B cell (primary cell): ENCODE results near the gene ST8SIA3. TPM values are rescaled to one million over a fixed set of nuclear protein-coding genes. Genes with fewer than 3 reads are reported as not detected.

Experiments
- ATAC-seq: fragments of 200-7000 bp; cut with Tn5 transposase; one replicate; pipeline ENCODE4 v1.10.0; 2021; ENCODE audit warnings: low read depth, mild to moderate bottlenecking, moderate number of reproducible peaks, moderate library complexity
- CTCF ChIA-PET: fragments of 350-600 bp; sonication (Branson Sonifier 250); formaldehyde crosslinking; loops from one replicate; lab custom pipeline; 2021; ENCODE audit warnings: antibody characterized with exemption, inconsistent platforms; lab: Charles Lee
- POLR2A ChIA-PET: fragments of 350-600 bp; sonication (Branson Sonifier 250); formaldehyde crosslinking; loops from one replicate; lab custom pipeline; 2021; ENCODE audit warnings: antibody characterized with exemption; lab: Charles Lee
- DNase-seq: peaks from one replicate; pipeline ENCODE4 v3.0.0; 2013
- H2AFZ ChIP-seq: 2 replicates; pipeline ENCODE4 v1.6.1; 2012; ENCODE audit warnings: mild to moderate bottlenecking, low read depth, low read length; ENCODE audit not compliant: insufficient read depth, poor library complexity, severe bottlenecking
- H3K27ac ChIP-seq, 2 donors: 1 replicate in 1 of 2; 2 replicates in 1 of 2; pipeline ENCODE4 v1.5.1; 2012 to 2013; ENCODE audit warnings: low read length in 2 of 2, mild to moderate bottlenecking in 2 of 2, moderate library complexity in 1 of 2
- H3K27me3 ChIP-seq, 4 experiments: fragments of 200-600 bp in 1 of 4; sonication (generic) in 1 of 4; replicated peaks in 1 of 4; 1 replicate in 2 of 4; 2 replicates in 2 of 4; pipeline versions ENCODE4 v1.6.1 to v1.7.0; 2013 to 2016; ENCODE audit warnings: low read length in 3 of 4, mild to moderate bottlenecking in 2 of 4, mixed read lengths in 1 of 4, moderate library complexity in 1 of 4; ENCODE audit not compliant: insufficient read depth in 4 of 4, control insufficient read depth in 3 of 4; ENCODE audit errors: control extremely low read depth in 1 of 4
- H3K36me3 ChIP-seq, 2 experiments: replicated peaks in 1 of 2; 1 replicate in 1 of 2; 2 replicates in 1 of 2; pipeline versions ENCODE4 v1.6.1 to v1.7.1; 2013; ENCODE audit warnings: low read length in 1 of 2; ENCODE audit not compliant: insufficient read depth in 2 of 2, control insufficient read depth in 1 of 2; ENCODE audit errors: control extremely low read depth in 1 of 2, extremely low read depth in 1 of 2
- H3K4me1 ChIP-seq, 2 donors: fragments of 200-600 bp in 1 of 2; sonication (generic) in 1 of 2; 1 replicate in 1 of 2; 2 replicates in 1 of 2; pipeline versions ENCODE4 v1.5.1 to v1.6.1; 2013 to 2017; ENCODE audit warnings: low read length in 2 of 2; ENCODE audit not compliant: control insufficient read depth in 2 of 2, insufficient read depth in 2 of 2
- H3K4me2 ChIP-seq: replicated peaks from 2 replicates; pipeline ENCODE3; 2012; ENCODE audit warnings: mild to moderate bottlenecking, low read depth, low read length; ENCODE audit not compliant: poor library complexity, severe bottlenecking
- H3K4me3 ChIP-seq, 5 experiments: fragments of 200-600 bp in 1 of 5; sonication (generic) in 1 of 5; 1 replicate in 3 of 5; 2 replicates in 2 of 5; pipeline versions ENCODE4 v1.5.1 to v1.7.0; 2011 to 2016; ENCODE audit warnings: low read length in 4 of 5, mild to moderate bottlenecking in 4 of 5, low read depth in 2 of 5, control low read depth in 1 of 5, moderate library complexity in 1 of 5; ENCODE audit not compliant: insufficient read depth in 1 of 5; ENCODE audit errors: control extremely low read depth in 1 of 5, extremely low read depth in 1 of 5
- H3K79me2 ChIP-seq: fragments of 200-600 bp; sonication (generic); one replicate; pipeline ENCODE4 v1.6.0; 2016; ENCODE audit warnings: low read length; ENCODE audit not compliant: control insufficient read depth, insufficient read depth
- H3K9ac ChIP-seq: fragments of 200-600 bp; sonication (generic); 2 replicates; pipeline ENCODE4 v1.6.1; 2017; ENCODE audit warnings: mild to moderate bottlenecking, low read length, moderate library complexity
- H3K9me3 ChIP-seq, 3 donors: one replicate each; pipeline versions ENCODE4 v1.6.1 to v1.7.1; 2013; ENCODE audit warnings: low read length in 2 of 3; ENCODE audit not compliant: control insufficient read depth in 2 of 3, insufficient read depth in 1 of 3; ENCODE audit errors: control extremely low read depth in 1 of 3
- H4K20me1 ChIP-seq: 2 replicates; pipeline ENCODE4 v1.6.0; 2012; ENCODE audit warnings: mild to moderate bottlenecking, low read length; ENCODE audit not compliant: insufficient read depth, control insufficient read depth, poor library complexity, severe bottlenecking
- H3K27ac Mint-ChIP-seq: one replicate; pipeline ENCODE4 v1.8.0; 2021; ENCODE audit warnings: mixed read lengths
- H3K27me3 Mint-ChIP-seq: one replicate; pipeline ENCODE4 v1.8.0; 2021; ENCODE audit warnings: mixed read lengths
- H3K4me1 Mint-ChIP-seq: one replicate; pipeline ENCODE4 v1.8.0; 2021; ENCODE audit warnings: mixed read lengths
- H3K4me3 Mint-ChIP-seq: one replicate; pipeline ENCODE4 v1.8.0; 2021; ENCODE audit warnings: mixed read lengths
- H3K9me3 Mint-ChIP-seq: one replicate; pipeline ENCODE4 v1.8.0; 2022; ENCODE audit warnings: mixed read lengths; ENCODE audit not compliant: insufficient read depth
- CTCF ChIP-seq: fragments of 200-600 bp; IDR thresholded peaks from one replicate; pipeline ENCODE4 v1.8.0; 2022; ENCODE audit warnings: antibody characterized with exemption, mild to moderate bottlenecking
- EZH2 ChIP-seq: IDR thresholded peaks from 2 replicates; pipeline ENCODE4 v1.6.1; 2012; ENCODE audit warnings: borderline replicate concordance, low read depth, mild to moderate bottlenecking, moderate library complexity, low read length; ENCODE audit not compliant: insufficient read depth, poor library complexity, severe bottlenecking
- WGBS: methylation state at CpG from one replicate; pipeline ENCODE4 v1.1.5; 2013; ENCODE audit warnings: missing lambda C conversion rate; ENCODE audit not compliant: insufficient coverage; 5-methylcytosine and 5-hydroxymethylcytosine counted together
- intact Hi-C: fragments of 100-400 bp; cut with micrococcal nuclease; formaldehyde crosslinking; loops from one replicate; pipeline ENCODE4 v1.10.0; 2022
- polyA plus RNA-seq: library from polyadenylated mRNA; depleted of rRNA; stranded (reverse); fragments of >200 nt; gene quantifications from 2 replicates; pipeline ENCODE4 v1.2.3, GENCODE V29; 2012
- total RNA-seq, 2 donors: library from RNA; stranded (reverse); fragments of 120-200 nt in 1 of 2; gene quantifications; 1 replicate in 1 of 2; 2 replicates in 1 of 2; pipeline versions ENCODE4 v1.2.3 to v1.2.4, GENCODE V29; 2013 to 2022

Gene ST8SIA3
- total and polyA plus RNA-seq, 2 donors (not counting 1 experiment from before 2014, with no cell fraction given), result not detected

DNA sequence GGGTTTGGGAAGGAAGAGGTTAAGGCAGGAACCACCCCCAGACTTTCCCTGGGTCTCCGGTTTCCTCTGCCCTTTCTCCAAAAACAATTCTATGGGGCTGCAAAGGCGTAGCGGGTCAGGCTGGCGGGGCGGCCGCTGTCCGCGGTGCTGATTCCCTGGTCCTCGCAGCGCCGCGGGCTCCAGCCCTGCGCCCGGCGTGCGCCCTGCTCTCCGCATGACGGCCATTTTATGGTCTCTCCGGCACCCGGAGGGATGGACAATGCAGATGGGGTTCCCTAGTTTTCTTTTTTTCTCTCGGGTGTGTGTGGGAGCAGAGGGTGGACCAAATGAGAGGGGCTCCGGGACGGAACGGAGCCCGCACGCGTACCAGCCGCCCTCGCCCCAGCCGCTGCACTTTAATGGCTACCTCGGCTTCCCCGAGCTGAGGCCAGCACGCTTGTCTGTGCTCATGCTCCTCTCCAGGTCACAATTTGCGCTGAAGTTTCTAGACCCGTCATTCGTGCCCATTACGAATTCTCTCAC lies 1.6 kb downstream of the ST8SIA3 start:
- H3K27me3 Mint-ChIP-seq, result peaks cover 65% of the 10 kb centered on the region
- CTCF ChIA-PET, result no interaction called here
- Histone ChIP-seq H3K9me3 (peaks cover 0 to 14% (median 0%) of the 10 kb centered on the region in 3 donors), H2AFZ (no peak overlapping the region), H3K4me2 (no peak overlapping the region), H3K79me2 (no peaks in the 10 kb centered on the region), H3K9ac (no peak overlapping the region), H3K27me3 (peaks cover 0 to 34% (median 16%) of the 10 kb centered on the region in 4 experiments), H3K4me3 (no peak overlapping the region), H4K20me1 (no peaks in the 10 kb centered on the region), H3K27ac (no peak overlapping the region), H3K4me1 (no peaks in the 10 kb centered on the region), H3K36me3 (no peaks in the 10 kb centered on the region)
- intact Hi-C loops, result no loop called here
- DNase-seq (no peak), ATAC-seq (no peak)
- no peaks in the 10 kb centered on the region for H3K4me1 Mint-ChIP-seq
- TF ChIP-seq CTCF (no peak), EZH2 (no peak)
- POLR2A ChIA-PET, result no interaction called here
- H3K9me3 Mint-ChIP-seq, result no peaks in the 10 kb centered on the region
- H3K27ac Mint-ChIP-seq, result no peak overlapping the region
- WGBS, result 12% methylated on average over 33 of the region's 37 CpGs
- H3K4me3 Mint-ChIP-seq, result no peak overlapping the region

DNA sequence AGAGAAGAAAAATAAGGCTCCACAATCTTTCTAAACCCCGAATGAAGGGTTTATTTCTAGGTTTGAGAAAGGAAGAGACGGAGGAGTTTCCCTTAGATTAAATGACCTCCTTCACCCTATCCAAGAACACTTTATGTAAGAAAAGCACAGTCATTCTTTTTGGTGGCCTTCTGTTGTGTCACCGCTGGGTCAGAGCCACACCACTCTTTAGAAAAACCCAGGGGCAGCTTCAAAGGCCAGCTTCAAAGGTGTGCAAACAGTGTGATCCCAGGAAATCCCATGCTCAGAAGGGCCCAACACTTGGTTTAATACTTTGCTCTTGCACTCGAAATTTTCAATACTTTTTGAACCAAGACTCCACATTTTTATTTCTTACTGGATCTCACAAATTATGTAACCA lies 7.1 kb downstream of the ST8SIA3 start:
- DNase-seq (no peak), ATAC-seq (no peak)
- Mint-ChIP-seq H3K4me3 (no peak overlapping the region), H3K27me3 (peaks cover 50% of the 10 kb centered on the region), H3K27ac (no peak overlapping the region), H3K4me1 (no peaks in the 10 kb centered on the region), H3K9me3 (no peaks in the 10 kb centered on the region)
- H3K36me3 ChIP-seq, result no peaks in the 10 kb centered on the region
- H3K27me3 ChIP-seq, result peaks cover 0 to 8% (median 3%) of the 10 kb centered on the region in 4 experiments
- no peaks in the 10 kb centered on the region for H3K4me1 ChIP-seq
- no peak overlapping the region for H3K27ac ChIP-seq
- no peaks in the 10 kb centered on the region for H4K20me1 ChIP-seq
- CTCF ChIA-PET, result no interaction called here
- H2AFZ ChIP-seq, result no peak overlapping the region
- POLR2A ChIA-PET, result no interaction called here
- no peaks in the 10 kb centered on the region for H3K9me3 ChIP-seq
- no peak overlapping the region for H3K4me3 ChIP-seq
- no peak overlapping the region for H3K4me2 ChIP-seq
- 40% methylated on average over 2 of the region's 4 CpGs for WGBS
- no peak for TF ChIP-seq EZH2
- TF ChIP-seq CTCF, result no peak
- no peaks in the 10 kb centered on the region for H3K79me2 ChIP-seq
- no peak overlapping the region for H3K9ac ChIP-seq
- intact Hi-C loops, result no loop called here
